GM23338 (cell line): Measurements from ENCODE around the gene FOXL2NB. TPM values are rescaled to one million over a fixed set of nuclear protein-coding genes. Genes with fewer than 3 reads are reported as not detected.
A peak's percentile ranks its signal among the peaks of the same experiment; 100 is the strongest.

Source experiments
- ATAC-seq: fragments of 200-7000 bp; cut with Tn5 transposase; 3 replicates; pipeline ENCODE4 v1.9.1; 2020
- DNase-seq: peaks from one replicate; pipeline ENCODE4 v3.0.0-alpha.2; 2015; ENCODE audit warnings: low spot score
- H2AFZ ChIP-seq: fragments of 200-600 bp; sonication (generic); 2 replicates; pipeline ENCODE4 v1.8.0; 2016; ENCODE audit warnings: antibody characterized with exemption, mild to moderate bottlenecking, moderate library complexity
- H3F3A ChIP-seq: fragments of 200-600 bp; sonication (generic); replicated peaks from 2 replicates; pipeline ENCODE4 v1.8.0; 2017; ENCODE audit warnings: antibody characterized with exemption, mixed run types, low read depth
- H3K27ac ChIP-seq: fragments of 200-600 bp; sonication (generic); 2 replicates; pipeline ENCODE4 v1.6.1; 2016; ENCODE audit warnings: low read depth
- H3K27me3 ChIP-seq: fragments of 200-600 bp; sonication (generic); 2 replicates; pipeline ENCODE4 v1.8.0; 2016; ENCODE audit warnings: mild to moderate bottlenecking, mixed run types, moderate library complexity; ENCODE audit not compliant: insufficient read depth
- H3K36me3 ChIP-seq: fragments of 200-600 bp; sonication (generic); 2 replicates; pipeline ENCODE4 v1.8.0; 2016; ENCODE audit warnings: mild to moderate bottlenecking; ENCODE audit not compliant: insufficient read depth
- H3K4me1 ChIP-seq: fragments of 200-600 bp; sonication (generic); 2 replicates; pipeline ENCODE4 v1.8.0; 2016; ENCODE audit warnings: mild to moderate bottlenecking, moderate library complexity; ENCODE audit not compliant: insufficient read depth
- H3K4me2 ChIP-seq: fragments of 200-600 bp; sonication (generic); 2 replicates; pipeline ENCODE4 v1.7.1; 2017; ENCODE audit warnings: mixed run types
- H3K4me3 ChIP-seq: fragments of 200-600 bp; sonication (generic); 2 replicates; pipeline ENCODE4 v1.6.1; 2016; ENCODE audit warnings: mixed run types
- H3K79me2 ChIP-seq: fragments of 200-600 bp; sonication (generic); replicated peaks from 2 replicates; pipeline ENCODE4 v1.8.0; 2017; ENCODE audit warnings: mild to moderate bottlenecking; ENCODE audit not compliant: insufficient read depth
- H3K9me2 ChIP-seq: fragments of 200-600 bp; sonication (generic); 2 replicates; pipeline ENCODE4 v1.8.0; 2017; ENCODE audit not compliant: insufficient read depth
- H4K20me1 ChIP-seq: fragments of 200-600 bp; sonication (generic); replicated peaks from 2 replicates; pipeline ENCODE4 v1.8.0; 2017; ENCODE audit warnings: mild to moderate bottlenecking; ENCODE audit not compliant: insufficient read depth
- H3K27ac Mint-ChIP-seq: 2 replicates; pipeline ENCODE4 v1.8.0; 2020; ENCODE audit warnings: inconsistent platforms, mild to moderate bottlenecking, moderate library complexity, mixed read lengths
- H3K27me3 Mint-ChIP-seq: 3 replicates; pipeline ENCODE4 v1.8.0; 2022; ENCODE audit warnings: low read depth, mild to moderate bottlenecking, moderate library complexity, mixed read lengths, inconsistent platforms; ENCODE audit not compliant: insufficient read depth, poor library complexity
- H3K36me3 Mint-ChIP-seq: 3 replicates; pipeline ENCODE4 v1.8.0; 2021; ENCODE audit warnings: low read depth, mild to moderate bottlenecking, inconsistent platforms, moderate library complexity, mixed read lengths
- H3K4me1 Mint-ChIP-seq: 3 replicates; pipeline ENCODE4 v1.8.0; 2020; ENCODE audit warnings: mild to moderate bottlenecking, inconsistent platforms, mixed read lengths
- H3K4me3 Mint-ChIP-seq: 3 replicates; pipeline ENCODE4 v1.8.0; 2021; ENCODE audit warnings: moderate library complexity, mild to moderate bottlenecking, inconsistent platforms, mixed read lengths
- H3K9me3 Mint-ChIP-seq: 3 replicates; pipeline ENCODE4 v1.8.0; 2020; ENCODE audit warnings: moderate library complexity, mild to moderate bottlenecking, inconsistent platforms, mixed read lengths
- CREB1 ChIP-seq: fragments of 250-450 bp; sonication (Bioruptor Pico); IDR thresholded peaks from 2 replicates; pipeline ENCODE4 v1.5.0; 2020; ENCODE audit warnings: low read depth, mild to moderate bottlenecking, moderate library complexity
- EZH2 ChIP-seq: fragments of 200-600 bp; sonication (generic); IDR thresholded peaks from one replicate; pipeline ENCODE4 v1.8.0; 2017; ENCODE audit warnings: antibody characterized with exemption, mild to moderate bottlenecking, low read depth; ENCODE audit not compliant: unreplicated experiment
- EZH2phosphoT487 ChIP-seq: fragments of 200-600 bp; sonication (generic); IDR thresholded peaks from one replicate; pipeline ENCODE4 v1.8.1; 2018; ENCODE audit warnings: antibody characterized with exemption; ENCODE audit not compliant: unreplicated experiment
- NANOG ChIP-seq: IDR thresholded peaks from 2 replicates; pipeline ENCODE4 v1.6.1; 2016; ENCODE audit warnings: antibody characterized with exemption, borderline replicate concordance
- ZNF331 ChIP-seq: fragments of 250-450 bp; sonication (Bioruptor Pico); IDR thresholded peaks from 2 replicates; pipeline ENCODE4 v1.5.0; 2020; ENCODE audit warnings: low read depth, mild to moderate bottlenecking, moderate library complexity
- polyA plus RNA-seq: library from polyadenylated mRNA; unstranded; fragments of >200 nt; fragmentation: Nextera tagmentation; extraction: Ambion mirVana; gene quantifications from 2 replicates; pipeline ENCODE4 v1.2.1, GENCODE V29; 2016
- total RNA-seq: library from RNA; depleted of rRNA; stranded (reverse); fragments of >200 nt; shearing (Covaris generic); gene quantifications from 2 replicates; pipeline ENCODE4 v1.2.3, GENCODE V29; 2014
- TF ChIP-seq, protein P1 (sequence below), 2 experiments: fragments of 200-600 bp in 1 of 2; sonication (generic) in 1 of 2; conservative IDR thresholded peaks; 2 replicates each; pipeline versions ENCODE4 v1.5.1 to v1.6.1; 2016 to 2017; ENCODE audit warnings: antibody characterized with exemption in 2 of 2, low read depth in 2 of 2, mild to moderate bottlenecking in 2 of 2, moderate library complexity in 1 of 2
- TF ChIP-seq, protein P2 (sequence below): fragments of 250-450 bp; sonication (Bioruptor Pico); IDR thresholded peaks from 2 replicates; pipeline ENCODE4 v1.5.0; 2020; ENCODE audit warnings: mild to moderate bottlenecking, moderate library complexity

The FOXL2NB gene
- total and polyA plus RNA-seq, 2 experiments from 2014 or later, result 11.2 to 15.6 TPM

DNA sequence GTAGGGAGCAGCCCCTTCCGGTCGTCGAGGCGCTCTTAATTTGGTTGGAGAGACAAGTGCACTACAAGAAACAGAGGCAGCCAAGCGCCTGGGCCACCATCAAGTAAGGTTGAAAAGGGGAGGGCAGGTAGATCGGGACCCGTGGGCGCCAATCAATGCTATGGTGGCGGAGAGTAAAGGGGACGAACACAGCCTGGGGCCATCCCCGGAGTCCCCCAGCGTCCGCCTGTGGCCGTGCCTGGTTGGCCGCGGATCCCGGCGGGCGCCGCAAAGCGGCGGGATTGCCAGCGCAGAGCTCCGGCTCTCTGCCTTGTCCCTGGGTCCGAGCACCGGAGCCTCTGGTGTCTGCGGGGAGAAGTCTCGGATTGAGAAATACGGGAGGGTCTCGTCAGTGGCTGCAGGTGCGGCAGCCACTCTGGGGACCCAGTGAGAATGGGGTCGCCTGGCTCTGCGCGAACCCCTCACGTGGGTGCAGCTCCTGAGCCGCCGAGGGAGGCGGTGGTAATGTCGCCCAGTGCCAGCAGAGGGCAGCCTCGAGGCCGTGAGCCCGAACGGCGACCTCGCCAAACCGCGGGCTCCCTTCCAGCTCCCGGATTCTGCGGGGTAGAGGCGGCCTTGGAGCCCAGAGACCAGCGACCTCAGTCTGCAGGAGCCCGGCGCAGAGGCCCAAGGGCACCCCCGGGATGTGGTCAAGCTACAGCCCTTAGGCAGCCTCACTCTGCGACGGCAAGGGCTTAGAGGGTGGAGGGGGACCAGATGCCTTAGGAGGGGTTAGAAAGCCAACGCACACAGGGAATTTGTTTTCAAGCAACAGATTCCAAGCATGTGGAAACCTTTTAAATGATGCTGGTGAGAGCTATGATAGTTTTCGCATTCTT, 10.9 kb upstream of the FOXL2NB start:
- Mint-ChIP-seq H3K27me3 (peaks cover 72% of the 10 kb centered on the region), H3K27ac (no peak overlapping the region), H3K4me1 (peaks cover 51% of the 10 kb centered on the region), H3K36me3 (no peaks in the 10 kb centered on the region), H3K9me3 (peaks cover 3% of the 10 kb centered on the region; the same call in 1 of the 3 replicates), H3K4me3 (peak overlapping the region; percentile 69)
- Histone ChIP-seq H3K36me3 (no peaks in the 10 kb centered on the region), H3K4me3 (peak overlapping the region; percentile 65), H3K79me2 (no peaks in the 10 kb centered on the region), H4K20me1 (peaks cover 7% of the 10 kb centered on the region), H3K4me1 (peaks cover 53% of the 10 kb centered on the region), H3F3A (peaks cover 26% of the 10 kb centered on the region), H3K4me2 (peak overlapping the region; percentile 92), H2AFZ (peak overlapping the region; percentile 95), H3K27ac (no peak overlapping the region), H3K27me3 (peaks cover 72% of the 10 kb centered on the region), H3K9me2 (no peaks in the 10 kb centered on the region)
- peak; percentile 87 for DNase-seq
- TF ChIP-seq NANOG (no peak), CREB1 (CRISPR knock-in tag) (no peak), EZH2phosphoT487 (no peak), ZNF331 (CRISPR knock-in tag) (no peak), EZH2 (peak; percentile 77)
- TF ChIP-seq, protein P1, sequence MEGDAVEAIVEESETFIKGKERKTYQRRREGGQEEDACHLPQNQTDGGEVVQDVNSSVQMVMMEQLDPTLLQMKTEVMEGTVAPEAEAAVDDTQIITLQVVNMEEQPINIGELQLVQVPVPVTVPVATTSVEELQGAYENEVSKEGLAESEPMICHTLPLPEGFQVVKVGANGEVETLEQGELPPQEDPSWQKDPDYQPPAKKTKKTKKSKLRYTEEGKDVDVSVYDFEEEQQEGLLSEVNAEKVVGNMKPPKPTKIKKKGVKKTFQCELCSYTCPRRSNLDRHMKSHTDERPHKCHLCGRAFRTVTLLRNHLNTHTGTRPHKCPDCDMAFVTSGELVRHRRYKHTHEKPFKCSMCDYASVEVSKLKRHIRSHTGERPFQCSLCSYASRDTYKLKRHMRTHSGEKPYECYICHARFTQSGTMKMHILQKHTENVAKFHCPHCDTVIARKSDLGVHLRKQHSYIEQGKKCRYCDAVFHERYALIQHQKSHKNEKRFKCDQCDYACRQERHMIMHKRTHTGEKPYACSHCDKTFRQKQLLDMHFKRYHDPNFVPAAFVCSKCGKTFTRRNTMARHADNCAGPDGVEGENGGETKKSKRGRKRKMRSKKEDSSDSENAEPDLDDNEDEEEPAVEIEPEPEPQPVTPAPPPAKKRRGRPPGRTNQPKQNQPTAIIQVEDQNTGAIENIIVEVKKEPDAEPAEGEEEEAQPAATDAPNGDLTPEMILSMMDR (conservative IDR thresholded peaks at IDR 0.05; ENCODE audit: low read depth in 2 of 2), result peak; percentile 62 to 85
- TF ChIP-seq, protein P2, sequence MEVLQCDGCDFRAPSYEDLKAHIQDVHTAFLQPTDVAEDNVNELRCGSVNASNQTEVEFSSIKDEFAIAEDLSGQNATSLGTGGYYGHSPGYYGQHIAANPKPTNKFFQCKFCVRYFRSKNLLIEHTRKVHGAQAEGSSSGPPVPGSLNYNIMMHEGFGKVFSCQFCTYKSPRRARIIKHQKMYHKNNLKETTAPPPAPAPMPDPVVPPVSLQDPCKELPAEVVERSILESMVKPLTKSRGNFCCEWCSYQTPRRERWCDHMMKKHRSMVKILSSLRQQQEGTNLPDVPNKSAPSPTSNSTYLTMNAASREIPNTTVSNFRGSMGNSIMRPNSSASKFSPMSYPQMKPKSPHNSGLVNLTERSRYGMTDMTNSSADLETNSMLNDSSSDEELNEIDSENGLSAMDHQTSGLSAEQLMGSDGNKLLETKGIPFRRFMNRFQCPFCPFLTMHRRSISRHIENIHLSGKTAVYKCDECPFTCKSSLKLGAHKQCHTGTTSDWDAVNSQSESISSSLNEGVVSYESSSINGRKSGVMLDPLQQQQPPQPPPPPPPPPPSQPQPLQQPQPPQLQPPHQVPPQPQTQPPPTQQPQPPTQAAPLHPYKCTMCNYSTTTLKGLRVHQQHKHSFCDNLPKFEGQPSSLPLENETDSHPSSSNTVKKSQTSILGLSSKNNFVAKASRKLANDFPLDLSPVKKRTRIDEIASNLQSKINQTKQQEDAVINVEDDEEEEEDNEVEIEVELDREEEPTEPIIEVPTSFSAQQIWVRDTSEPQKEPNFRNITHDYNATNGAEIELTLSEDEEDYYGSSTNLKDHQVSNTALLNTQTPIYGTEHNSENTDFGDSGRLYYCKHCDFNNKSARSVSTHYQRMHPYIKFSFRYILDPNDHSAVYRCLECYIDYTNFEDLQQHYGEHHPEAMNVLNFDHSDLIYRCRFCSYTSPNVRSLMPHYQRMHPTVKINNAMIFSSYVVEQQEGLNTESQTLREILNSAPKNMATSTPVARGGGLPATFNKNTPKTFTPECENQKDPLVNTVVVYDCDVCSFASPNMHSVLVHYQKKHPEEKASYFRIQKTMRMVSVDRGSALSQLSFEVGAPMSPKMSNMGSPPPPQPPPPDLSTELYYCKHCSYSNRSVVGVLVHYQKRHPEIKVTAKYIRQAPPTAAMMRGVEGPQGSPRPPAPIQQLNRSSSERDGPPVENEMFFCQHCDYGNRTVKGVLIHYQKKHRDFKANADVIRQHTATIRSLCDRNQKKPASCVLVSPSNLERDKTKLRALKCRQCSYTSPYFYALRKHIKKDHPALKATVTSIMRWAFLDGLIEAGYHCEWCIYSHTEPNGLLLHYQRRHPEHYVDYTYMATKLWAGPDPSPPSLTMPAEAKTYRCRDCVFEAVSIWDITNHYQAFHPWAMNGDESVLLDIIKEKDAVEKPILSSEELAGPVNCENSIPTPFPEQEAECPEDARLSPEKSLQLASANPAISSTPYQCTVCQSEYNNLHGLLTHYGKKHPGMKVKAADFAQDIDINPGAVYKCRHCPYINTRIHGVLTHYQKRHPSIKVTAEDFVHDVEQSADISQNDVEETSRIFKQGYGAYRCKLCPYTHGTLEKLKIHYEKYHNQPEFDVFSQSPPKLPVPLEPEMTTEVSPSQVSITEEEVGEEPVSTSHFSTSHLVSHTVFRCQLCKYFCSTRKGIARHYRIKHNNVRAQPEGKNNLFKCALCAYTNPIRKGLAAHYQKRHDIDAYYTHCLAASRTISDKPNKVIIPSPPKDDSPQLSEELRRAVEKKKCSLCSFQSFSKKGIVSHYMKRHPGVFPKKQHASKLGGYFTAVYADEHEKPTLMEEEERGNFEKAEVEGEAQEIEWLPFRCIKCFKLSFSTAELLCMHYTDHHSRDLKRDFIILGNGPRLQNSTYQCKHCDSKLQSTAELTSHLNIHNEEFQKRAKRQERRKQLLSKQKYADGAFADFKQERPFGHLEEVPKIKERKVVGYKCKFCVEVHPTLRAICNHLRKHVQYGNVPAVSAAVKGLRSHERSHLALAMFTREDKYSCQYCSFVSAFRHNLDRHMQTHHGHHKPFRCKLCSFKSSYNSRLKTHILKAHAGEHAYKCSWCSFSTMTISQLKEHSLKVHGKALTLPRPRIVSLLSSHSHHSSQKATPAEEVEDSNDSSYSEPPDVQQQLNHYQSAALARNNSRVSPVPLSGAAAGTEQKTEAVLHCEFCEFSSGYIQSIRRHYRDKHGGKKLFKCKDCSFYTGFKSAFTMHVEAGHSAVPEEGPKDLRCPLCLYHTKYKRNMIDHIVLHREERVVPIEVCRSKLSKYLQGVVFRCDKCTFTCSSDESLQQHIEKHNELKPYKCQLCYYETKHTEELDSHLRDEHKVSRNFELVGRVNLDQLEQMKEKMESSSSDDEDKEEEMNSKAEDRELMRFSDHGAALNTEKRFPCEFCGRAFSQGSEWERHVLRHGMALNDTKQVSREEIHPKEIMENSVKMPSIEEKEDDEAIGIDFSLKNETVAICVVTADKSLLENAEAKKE (CRISPR knock-in tag), result no peak
- peak; percentile 46 for ATAC-seq
